ENCODE measurements around the gene EPC1. TPM values are rescaled to one million over a fixed set of nuclear protein-coding genes. Genes with fewer than 3 reads are reported as not detected.
"Not testable (repeated sequence)": the region's sequence is repeated elsewhere in the genome, so short reads cannot be mapped to it uniquely, and the experiment has no call there.

The EPC1 gene
- total RNA-seq, 4 donors from 2014 or later, result 47.5 to 72.8 (median 62.7) TPM

- peaks cover 0 to 3% (median 0%) of the 10 kb centered on the region in 4 donors for H3K9me3 ChIP-seq
- no peak overlapping the region for H3K27ac ChIP-seq
- no peak overlapping the region for H3K4me3 ChIP-seq
- 87 to 91% methylated on average over 6 of the region's 6 CpGs for WGBS, 2 donors
- no peak for TF ChIP-seq POLR2A (IDR thresholded peaks at IDR 0.05)
- TF ChIP-seq CTCF (IDR thresholded peaks at IDR 0.05), result no peak
- TF ChIP-seq EP300 (IDR thresholded peaks at IDR 0.05), result no peak
- H3K4me1 ChIP-seq, result peaks cover 0 to 37% (median 3%) of the 10 kb centered on the region in 4 donors
- no peak for DNase-seq (ENCODE audit: low spot score in 2 of 2)
- no peaks in the 10 kb centered on the region for H3K27me3 ChIP-seq
- H3K36me3 ChIP-seq, result peaks cover 0 to 6% (median 0%) of the 10 kb centered on the region in 3 donors
Observed at GRCh38 chr10:32362571-32362970, 15.6 kb upstream of the EPC1 start.

- 70 to 75% methylated on average over 2 of the region's 2 CpGs for WGBS, 2 donors
- no peak overlapping the region for H3K27ac ChIP-seq
- H3K4me1 ChIP-seq, result peaks cover 0 to 24% (median 2%) of the 10 kb centered on the region in 4 donors
- H3K9me3 ChIP-seq, result peaks cover 0 to 3% (median 0%) of the 10 kb centered on the region in 4 donors
- H3K27me3 ChIP-seq, result no peaks in the 10 kb centered on the region
- H3K36me3 ChIP-seq, result peaks cover 0 to 6% (median 0%) of the 10 kb centered on the region in 3 donors
- no peak for TF ChIP-seq POLR2A (IDR thresholded peaks at IDR 0.05)
- no peak for TF ChIP-seq CTCF (IDR thresholded peaks at IDR 0.05)
- DNase-seq (ENCODE audit: low spot score in 2 of 2), result no peak
- no peak overlapping the region for H3K4me3 ChIP-seq
Observed at GRCh38 chr10:32360884-32361283, 13.9 kb upstream of the EPC1 start.

- Histone ChIP-seq H3K27me3 (no peaks in the 10 kb centered on the region), H3K36me3 (peaks cover 0 to 6% (median 0%) of the 10 kb centered on the region in 3 donors), H3K27ac (no peak overlapping the region), H3K4me1 (peaks cover 0 to 20% (median 2%) of the 10 kb centered on the region in 4 donors), H3K9me3 (peaks cover 0 to 3% (median 0%) of the 10 kb centered on the region in 4 donors), H3K4me3 (no peak overlapping the region)
- TF ChIP-seq CTCF (IDR thresholded peaks at IDR 0.05), result no peak
- TF ChIP-seq EP300 (IDR thresholded peaks at IDR 0.05), result no peak
- no peak for TF ChIP-seq POLR2A (IDR thresholded peaks at IDR 0.05)
- WGBS, 2 donors, result 94% methylated on average over 1 of the region's 1 CpG
- no peak for DNase-seq (ENCODE audit: low spot score in 2 of 2)
Observed at GRCh38 chr10:32360241-32360640, 13.3 kb upstream of the EPC1 start.

- Histone ChIP-seq H3K4me3 (no peak overlapping the region), H3K36me3 (peaks cover 0 to 6% (median 0%) of the 10 kb centered on the region in 3 donors), H3K9me3 (peaks cover 0 to 3% (median 0%) of the 10 kb centered on the region in 4 donors), H3K27ac (no peak overlapping the region), H3K27me3 (no peaks in the 10 kb centered on the region), H3K4me1 (peaks cover 0 to 27% (median 2%) of the 10 kb centered on the region in 4 donors)
- TF ChIP-seq CTCF (IDR thresholded peaks at IDR 0.05), result no peak
- no peak for TF ChIP-seq POLR2A (IDR thresholded peaks at IDR 0.05)
- no peak for TF ChIP-seq EP300 (IDR thresholded peaks at IDR 0.05)
- WGBS, 2 donors, result 89% methylated on average over 8 of the region's 8 CpGs
- DNase-seq (ENCODE audit: low spot score in 2 of 2), result no peak
Observed at GRCh38 chr10:32357056-32357735, 10.2 kb upstream of the EPC1 start.

GRCh38 chr10:32354690-32355089 is 7.7 kb upstream of the EPC1 start:
- H3K4me1 ChIP-seq, result peaks cover 0 to 39% (median 5%) of the 10 kb centered on the region in 4 donors
- H3K4me3 ChIP-seq; H3K27ac ChIP-seq; H3K27me3 ChIP-seq; DNase-seq (ENCODE audit: low spot score in 2 of 2); H3K9me3 ChIP-seq; H3K36me3 ChIP-seq: not testable (repeated sequence)
- 69 to 95% methylated on average over 1 of the region's 1 CpG for WGBS, 2 donors

Data from tibial nerve (tissue), 4 donors.